ENCODE results near the gene TBC1D22A. TPM values are rescaled to one million over a fixed set of nuclear protein-coding genes. Genes with fewer than 3 reads are reported as not detected.

TBC1D22A gene
- total RNA-seq, 4 donors from 2014 or later = 31.2 to 111 (median 41.8) TPM

- no peak for TF ChIP-seq POLR2AphosphoS5 (IDR thresholded peaks at IDR 0.05)
- Histone ChIP-seq H3K27ac (no peak overlapping the region), H3K27me3 (no peaks in the 10 kb centered on the region), H3K4me1 (no peaks in the 10 kb centered on the region), H3K36me3 (no peaks in the 10 kb centered on the region), H3K9me3 (no peaks in the 10 kb centered on the region), H3K4me3 (no peak overlapping the region)
- DNase-seq = no peak
- intact Hi-C loops (cut with DNase I; ENCODE audit: low total_unique reads) = no loop called here
- WGBS, 2 donors (ENCODE audit: low coverage in 1 of 2) = 91 to 97% methylated on average over 6 to 32 of the region's 32 CpGs
- in situ Hi-C loops (cut with MboI; ENCODE audit: low pct_ligation_motif_present in 1 of 4, low pct_unique_long_range_greater_than_20kb in 1 of 4, low sequenced_read_pairs in 3 of 4) = no loop called here
Observed at GRCh38 chr22:46972901-46973831, 210.7 kb downstream of the TBC1D22A start.

DNA sequence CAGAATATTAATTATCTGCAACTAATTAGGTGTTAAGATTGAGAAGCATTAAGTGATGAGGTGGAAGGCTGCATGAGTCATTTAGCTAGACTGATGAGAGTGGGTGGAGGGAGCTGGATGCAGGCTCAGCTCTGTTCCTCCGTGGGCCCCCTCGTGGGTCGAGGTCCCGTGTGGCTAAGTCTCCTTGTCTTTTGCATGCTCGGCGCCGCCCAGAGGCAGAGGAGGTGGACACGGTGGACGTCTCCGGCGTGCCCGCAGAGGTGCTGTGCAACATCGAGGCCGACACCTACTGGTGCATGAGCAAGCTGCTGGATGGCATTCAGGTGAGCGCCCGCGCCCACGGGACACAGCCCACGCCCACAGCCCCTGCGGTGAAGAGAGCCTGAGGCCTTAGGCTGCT, 211.6 kb downstream of the TBC1D22A start:
- in situ Hi-C loops (cut with MboI; ENCODE audit: low pct_ligation_motif_present in 1 of 4, low pct_unique_long_range_greater_than_20kb in 1 of 4, low sequenced_read_pairs in 3 of 4) = no loop called here
- H3K4me3 ChIP-seq = no peak overlapping the region
- H3K9me3 ChIP-seq = no peaks in the 10 kb centered on the region
- H3K27ac ChIP-seq = no peak overlapping the region
- TF ChIP-seq, protein P1, sequence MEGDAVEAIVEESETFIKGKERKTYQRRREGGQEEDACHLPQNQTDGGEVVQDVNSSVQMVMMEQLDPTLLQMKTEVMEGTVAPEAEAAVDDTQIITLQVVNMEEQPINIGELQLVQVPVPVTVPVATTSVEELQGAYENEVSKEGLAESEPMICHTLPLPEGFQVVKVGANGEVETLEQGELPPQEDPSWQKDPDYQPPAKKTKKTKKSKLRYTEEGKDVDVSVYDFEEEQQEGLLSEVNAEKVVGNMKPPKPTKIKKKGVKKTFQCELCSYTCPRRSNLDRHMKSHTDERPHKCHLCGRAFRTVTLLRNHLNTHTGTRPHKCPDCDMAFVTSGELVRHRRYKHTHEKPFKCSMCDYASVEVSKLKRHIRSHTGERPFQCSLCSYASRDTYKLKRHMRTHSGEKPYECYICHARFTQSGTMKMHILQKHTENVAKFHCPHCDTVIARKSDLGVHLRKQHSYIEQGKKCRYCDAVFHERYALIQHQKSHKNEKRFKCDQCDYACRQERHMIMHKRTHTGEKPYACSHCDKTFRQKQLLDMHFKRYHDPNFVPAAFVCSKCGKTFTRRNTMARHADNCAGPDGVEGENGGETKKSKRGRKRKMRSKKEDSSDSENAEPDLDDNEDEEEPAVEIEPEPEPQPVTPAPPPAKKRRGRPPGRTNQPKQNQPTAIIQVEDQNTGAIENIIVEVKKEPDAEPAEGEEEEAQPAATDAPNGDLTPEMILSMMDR (IDR thresholded peaks at IDR 0.05) = no peak
- TF ChIP-seq POLR2AphosphoS5 (IDR thresholded peaks at IDR 0.05) = no peak
- no peak for TF ChIP-seq POLR2A (IDR thresholded peaks at IDR 0.05)
- no peak for TF ChIP-seq EP300 (IDR thresholded peaks at IDR 0.05; ENCODE audit: low read depth)
- intact Hi-C loops (cut with DNase I; ENCODE audit: low total_unique reads) = no loop called here
- WGBS, 2 donors (ENCODE audit: low coverage in 1 of 2) = 92% methylated on average over 20 of the region's 20 CpGs; no CpG with 5 or more reads in 1 of the 2 donors
- H3K36me3 ChIP-seq = no peaks in the 10 kb centered on the region
- no peak for DNase-seq
- H3K27me3 ChIP-seq = no peaks in the 10 kb centered on the region
- H3K4me1 ChIP-seq = no peaks in the 10 kb centered on the region

DNA sequence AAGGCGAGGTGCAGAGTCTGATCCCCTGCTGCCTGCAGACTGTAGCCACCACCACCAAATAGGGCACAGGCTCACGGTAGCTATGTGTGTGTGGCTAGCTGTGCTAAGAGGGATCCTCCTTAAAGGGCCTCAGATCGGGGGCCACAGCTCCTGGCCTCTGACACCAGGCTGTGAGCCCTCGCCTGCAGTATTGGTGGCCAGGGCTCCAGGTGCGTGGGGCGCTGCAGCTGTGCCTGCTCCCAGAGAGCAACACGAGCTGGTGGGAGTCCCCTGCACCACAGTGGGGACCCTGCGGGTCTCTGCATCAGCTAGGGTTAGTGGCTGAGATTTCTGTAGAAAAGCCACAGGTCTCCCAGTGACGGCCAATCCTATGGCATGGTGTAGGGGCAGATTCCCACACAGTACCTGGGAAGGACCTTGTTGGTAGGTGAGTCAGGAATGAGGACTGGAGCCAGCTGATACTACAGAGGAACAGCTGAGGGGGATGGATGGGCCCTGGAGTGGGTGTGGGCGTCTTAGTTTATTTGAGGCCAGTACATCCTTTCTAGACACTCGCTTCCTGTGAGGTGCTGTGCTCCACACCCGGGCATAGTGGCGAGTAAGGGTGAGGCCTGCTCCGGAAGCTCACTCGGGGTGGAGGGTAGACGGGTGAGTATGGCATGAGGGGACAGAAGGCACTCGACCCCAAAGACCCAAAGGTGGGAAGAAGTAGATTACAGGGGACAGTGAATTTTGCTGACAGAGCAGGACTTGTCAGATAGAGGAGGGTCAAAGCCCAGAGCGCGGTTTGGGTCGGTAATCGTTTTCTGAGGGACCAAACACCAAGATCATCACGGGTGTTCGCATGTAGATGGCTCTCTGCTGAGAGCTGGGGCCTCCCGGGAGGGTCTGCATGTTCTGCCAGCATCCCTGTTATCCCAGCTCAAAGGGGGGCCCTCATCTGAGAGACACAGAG, 212.5 kb downstream of the TBC1D22A start:
- in situ Hi-C loops (cut with MboI; ENCODE audit: low pct_ligation_motif_present in 1 of 4, low pct_unique_long_range_greater_than_20kb in 1 of 4, low sequenced_read_pairs in 3 of 4) = no loop called here

DNA sequence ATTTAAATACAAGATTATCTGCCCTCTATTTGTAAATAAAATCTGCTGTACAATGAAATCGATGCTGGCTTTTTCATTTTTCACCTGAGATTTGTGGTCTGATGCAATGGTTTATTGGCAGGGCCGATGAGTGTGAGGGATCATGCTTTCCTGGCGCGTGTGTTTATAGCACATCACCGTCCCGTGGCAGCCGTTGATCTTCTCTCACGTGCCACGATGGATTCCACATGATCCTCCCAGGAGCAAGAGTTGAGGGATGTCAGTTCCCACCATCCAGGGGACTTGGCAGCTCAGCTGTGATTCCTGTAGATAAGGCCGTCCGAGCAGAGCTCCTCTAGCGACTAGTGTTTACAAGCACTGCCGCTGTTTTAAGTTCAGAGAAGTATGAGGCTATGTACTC, 213.7 kb downstream of the TBC1D22A start:
- no peaks in the 10 kb centered on the region for H3K27me3 ChIP-seq
- H3K4me1 ChIP-seq = no peaks in the 10 kb centered on the region
- intact Hi-C loops (cut with DNase I; ENCODE audit: low total_unique reads) (no loop called here), in situ Hi-C loops (cut with MboI; ENCODE audit: low pct_ligation_motif_present in 1 of 4, low pct_unique_long_range_greater_than_20kb in 1 of 4, low sequenced_read_pairs in 3 of 4) (no loop called here)
- no peak for TF ChIP-seq POLR2A (IDR thresholded peaks at IDR 0.05)
- TF ChIP-seq, protein P1 (IDR thresholded peaks at IDR 0.05) = no peak
- TF ChIP-seq POLR2AphosphoS5 (IDR thresholded peaks at IDR 0.05) = no peak
- TF ChIP-seq EP300 (IDR thresholded peaks at IDR 0.05; ENCODE audit: low read depth) = no peak
- H3K9me3 ChIP-seq = no peaks in the 10 kb centered on the region
- no peak overlapping the region for H3K27ac ChIP-seq
- no peak for DNase-seq
- no peaks in the 10 kb centered on the region for H3K36me3 ChIP-seq
- 97 to 98% methylated on average over 9 to 13 of the region's 13 CpGs for WGBS, 2 donors (ENCODE audit: low coverage in 1 of 2)
- H3K4me3 ChIP-seq = no peak overlapping the region

More for the DNA sequence above, 212.5 kb downstream of the TBC1D22A start:
- intact Hi-C loops (cut with DNase I; ENCODE audit: low total_unique reads) = no loop called here
- 94 to 95% methylated on average over 3 to 23 of the region's 24 CpGs for WGBS, 2 donors (ENCODE audit: low coverage in 1 of 2)
- DNase-seq = no peak
- Histone ChIP-seq H3K27ac (no peak overlapping the region), H3K4me3 (no peak overlapping the region), H3K36me3 (no peaks in the 10 kb centered on the region), H3K4me1 (no peaks in the 10 kb centered on the region), H3K27me3 (no peaks in the 10 kb centered on the region), H3K9me3 (no peaks in the 10 kb centered on the region)
- TF ChIP-seq EP300 (IDR thresholded peaks at IDR 0.05; ENCODE audit: low read depth) (no peak), POLR2AphosphoS5 (IDR thresholded peaks at IDR 0.05) (no peak), POLR2A (IDR thresholded peaks at IDR 0.05) (no peak)
- TF ChIP-seq, protein P1 (IDR thresholded peaks at IDR 0.05) = no peak

All from transverse colon (tissue), 4 donors.